GM21360 (cell line): ENCODE measurements around the gene NT5DC1.
A peak's percentile ranks its signal among the peaks of the same experiment; 100 is the strongest.

Experiments used
- ATAC-seq: cut with Tn5 transposase; IDR thresholded peaks from one replicate; pipeline ENCODE4 v1.9.1; 2021; ENCODE audit warnings: mild to moderate bottlenecking, moderate library complexity; ENCODE audit not compliant: unreplicated experiment

Gene NT5DC1

DNA sequence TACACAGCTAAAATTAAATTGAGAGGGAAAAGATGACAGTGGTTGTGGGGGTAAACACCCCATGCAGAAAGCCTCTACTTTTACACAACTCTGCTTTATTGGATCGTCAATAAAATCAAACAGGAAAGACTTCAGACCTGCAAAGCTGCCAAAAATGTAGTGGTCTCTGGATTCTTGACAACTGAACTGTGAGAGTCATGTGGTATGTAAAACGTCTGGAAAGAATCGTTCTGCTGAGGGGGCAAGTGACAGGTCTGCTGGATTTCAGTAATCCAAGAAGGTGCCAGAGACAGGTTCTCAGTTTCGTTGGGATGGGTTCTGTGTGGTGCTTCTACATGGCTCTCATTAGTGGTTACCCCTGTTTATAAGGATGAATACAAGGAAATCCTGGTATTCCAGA, 89.9 kb downstream of the NT5DC1 start:
- no peak for ATAC-seq

DNA sequence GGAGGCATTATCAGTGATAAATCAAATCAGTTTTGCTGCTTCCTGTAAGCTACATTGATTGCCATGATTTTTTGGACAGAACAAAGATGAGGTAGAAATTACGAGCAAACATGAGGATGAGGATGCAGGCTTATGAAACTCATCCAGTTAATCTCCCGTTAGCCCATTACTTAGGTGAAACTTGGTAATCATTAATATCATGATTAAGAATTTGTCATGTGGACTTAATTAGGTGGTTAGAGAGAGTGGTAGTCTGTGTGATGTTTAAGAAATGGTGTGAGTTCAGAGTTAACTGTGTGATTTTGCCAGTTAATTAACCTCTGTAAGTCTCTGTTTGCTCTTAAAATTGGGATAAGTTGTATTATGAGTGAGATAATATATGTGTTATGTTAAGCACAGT, 91.2 kb downstream of the NT5DC1 start:
- ATAC-seq, result no peak

DNA sequence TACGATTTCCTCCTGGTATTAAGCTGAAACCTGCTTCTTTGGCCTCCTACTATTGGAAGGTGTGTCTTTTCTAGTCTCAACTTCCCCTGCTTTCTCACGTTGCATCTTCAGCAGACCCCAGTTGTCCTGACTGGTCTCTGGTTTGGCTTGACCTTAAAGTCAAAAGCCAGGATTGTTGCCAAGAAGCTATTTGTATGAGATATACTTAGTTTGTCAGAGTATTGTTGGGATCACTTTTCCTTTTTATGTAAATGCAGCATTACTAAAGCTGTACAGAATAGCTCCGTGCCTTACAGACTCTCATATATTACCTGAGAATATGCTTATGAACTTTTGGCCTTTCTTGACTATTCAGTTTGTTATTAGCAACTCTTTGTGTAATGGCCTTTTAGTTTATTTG, 92.1 kb downstream of the NT5DC1 start:
- no peak for ATAC-seq

DNA sequence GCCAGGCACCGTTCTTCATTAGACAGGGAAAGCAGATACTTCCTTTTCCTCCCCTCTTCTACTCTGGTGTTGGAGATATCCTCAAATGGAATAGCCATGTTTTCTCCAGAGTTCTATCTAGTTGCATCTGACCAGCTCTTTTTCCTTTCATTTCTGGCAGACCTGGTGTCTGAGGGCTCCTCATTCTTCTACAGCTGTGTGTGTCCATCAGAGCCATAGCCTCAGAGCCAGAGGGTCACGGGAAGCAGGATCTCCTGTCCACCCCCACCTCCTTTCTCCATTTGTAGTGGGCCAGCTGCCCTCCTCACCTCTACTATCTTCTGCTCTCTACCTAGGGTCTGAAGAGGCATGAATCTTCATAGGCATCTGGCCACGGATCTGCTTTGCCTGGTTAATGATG, 96.2 kb downstream of the NT5DC1 start:
- no peak for ATAC-seq

DNA sequence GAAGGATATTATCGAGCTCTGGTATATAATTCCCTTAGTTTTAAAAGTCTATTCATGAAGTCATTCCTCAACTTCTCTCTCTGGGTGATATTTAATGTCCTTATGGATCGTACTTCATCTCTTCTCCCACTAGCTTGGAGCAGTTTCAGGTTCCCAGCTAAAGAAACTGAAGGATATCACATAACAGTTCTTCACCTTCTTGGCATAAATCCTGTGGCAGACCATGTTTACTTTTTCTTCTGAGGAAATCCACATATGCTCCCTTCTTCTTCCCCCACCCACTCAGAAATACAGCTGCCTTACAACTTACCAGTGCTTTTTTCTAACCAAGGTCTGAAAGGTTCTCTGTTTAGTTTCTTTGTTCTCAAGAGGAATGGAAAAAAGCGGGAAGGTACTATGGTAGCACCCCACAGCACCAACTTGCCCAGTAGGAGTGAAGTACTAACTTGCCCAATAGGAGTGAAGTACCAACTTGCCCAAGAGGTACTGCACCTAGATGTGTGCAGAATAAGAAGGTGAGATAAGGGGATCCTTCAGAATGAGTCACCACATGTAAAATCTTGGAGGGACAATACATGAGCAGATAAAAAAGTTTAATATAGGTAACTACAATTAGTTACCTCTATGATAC, 100.1 kb downstream of the NT5DC1 start:
- no peak for ATAC-seq

DNA sequence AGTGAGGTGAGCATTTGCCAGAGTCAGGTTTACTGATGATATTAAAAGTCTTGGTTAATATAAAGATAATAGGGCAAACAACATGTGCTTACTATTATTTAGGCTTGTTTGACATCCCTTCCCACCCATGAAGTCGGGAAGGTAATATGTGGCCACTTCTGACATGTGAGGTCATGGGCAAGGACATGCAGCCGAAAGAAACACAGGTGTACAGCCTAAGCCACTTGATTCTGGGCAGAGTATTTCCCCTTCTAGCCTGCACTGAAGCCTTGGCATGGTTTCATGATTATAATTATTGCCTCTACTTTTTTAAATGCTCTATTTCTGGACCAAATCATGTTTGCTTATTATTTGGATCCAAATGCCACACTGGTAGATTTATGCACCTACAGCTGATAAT, 100.9 kb downstream of the NT5DC1 start:
- ATAC-seq, result no peak

DNA sequence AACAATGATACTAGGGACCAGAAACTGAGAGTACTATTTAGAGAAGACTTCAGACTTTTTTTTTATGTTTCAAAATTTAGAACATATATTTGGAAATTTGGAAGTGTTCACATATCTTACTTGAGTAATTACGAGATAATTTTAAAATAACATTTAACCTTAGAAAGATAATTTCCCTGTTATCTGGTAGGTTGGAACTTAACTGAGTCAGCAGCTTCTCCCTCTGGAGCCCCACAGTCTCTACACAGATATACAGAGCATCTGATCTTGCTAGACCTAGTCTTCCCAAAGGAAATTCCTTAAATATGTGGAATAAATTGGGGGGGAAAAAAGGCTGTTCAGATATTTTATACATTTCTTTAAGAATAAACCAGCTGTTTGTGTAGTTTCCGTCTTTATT, 104.6 kb downstream of the NT5DC1 start:
- ATAC-seq, result no peak

DNA sequence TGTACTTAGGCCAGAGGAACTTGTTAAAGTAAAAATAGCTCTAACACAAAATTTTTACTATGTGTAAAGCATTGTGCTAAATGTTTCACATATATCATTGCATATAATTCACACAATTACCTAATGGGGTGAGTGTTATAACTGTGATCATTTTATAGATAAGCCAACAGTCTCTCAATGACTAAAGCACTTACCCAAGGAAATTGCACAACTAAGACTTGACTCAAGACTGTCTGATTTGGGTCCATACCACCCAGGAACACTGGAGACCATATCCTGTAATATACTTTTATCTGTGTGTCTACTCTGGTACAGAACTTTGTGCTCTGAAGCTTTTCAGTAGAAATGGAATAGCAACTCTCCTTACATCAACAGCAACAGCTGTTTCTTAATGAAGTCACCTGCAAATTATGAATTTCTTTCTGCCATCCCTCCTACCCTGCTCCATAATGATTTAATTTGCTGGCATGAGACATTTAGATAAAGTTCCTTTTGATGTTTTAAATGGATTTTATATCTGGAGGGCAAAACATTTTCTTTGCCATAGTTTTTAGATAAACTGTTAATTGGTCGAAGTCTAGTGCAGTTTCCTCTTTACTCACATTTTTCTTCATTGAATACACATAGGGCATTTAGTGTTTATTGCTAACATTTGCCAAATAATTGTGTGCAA, 105.7 kb downstream of the NT5DC1 start:
- ATAC-seq, result no peak

DNA sequence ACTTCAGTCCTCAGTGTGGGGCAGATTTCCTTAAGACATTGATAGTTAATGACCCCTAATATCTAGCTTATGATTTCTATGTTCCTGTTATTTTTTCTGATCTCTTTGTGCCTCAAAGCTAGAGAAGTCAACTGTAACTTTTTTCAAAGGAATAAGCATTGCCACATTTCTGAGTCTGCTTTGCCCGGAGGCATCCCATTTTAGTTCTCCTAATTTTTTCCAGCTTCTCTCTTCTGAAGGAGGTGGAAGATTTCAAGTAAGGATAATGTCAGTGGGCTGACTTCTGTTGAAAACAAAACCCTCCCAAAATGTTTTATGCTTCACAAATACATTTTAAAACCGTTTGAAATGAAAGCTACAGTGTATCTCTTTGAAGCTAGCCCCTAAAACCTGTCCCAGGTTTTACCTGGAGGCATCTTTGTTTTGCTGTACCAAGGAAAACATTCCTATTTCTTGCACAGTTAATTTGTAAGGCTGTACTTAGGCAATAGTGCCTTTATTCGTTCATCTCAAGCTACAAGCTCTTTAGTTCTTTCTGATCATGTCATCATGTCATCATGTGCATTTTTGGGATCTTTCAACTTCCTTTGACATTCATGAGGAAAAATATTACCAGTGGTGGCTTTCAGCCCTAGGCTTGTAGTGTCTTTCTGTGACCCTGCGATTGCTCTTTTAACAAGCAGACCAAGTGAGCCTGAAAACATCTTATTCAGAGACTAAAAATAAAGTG, 107.6 kb downstream of the NT5DC1 start:
- ATAC-seq, result no peak

DNA sequence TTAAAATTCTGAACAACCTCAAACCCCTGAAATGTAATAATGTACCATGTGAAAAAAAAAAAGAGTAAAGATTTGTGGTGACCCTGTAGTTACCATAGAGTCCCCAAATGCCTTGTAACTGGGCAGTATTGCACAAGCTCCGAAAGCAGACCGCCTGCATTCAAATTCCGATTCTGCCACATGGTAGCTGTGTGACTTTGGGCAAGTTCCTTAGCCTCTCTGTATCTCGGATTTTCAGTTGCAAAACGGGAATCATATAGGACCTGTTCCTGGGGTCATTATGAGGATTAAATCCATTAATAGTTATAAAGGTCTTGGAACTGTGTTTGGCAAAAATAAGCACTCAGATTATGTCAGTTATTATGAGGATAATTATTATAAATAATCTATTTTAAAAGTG, 109.7 kb downstream of the NT5DC1 start:
- ATAC-seq, result no peak

DNA sequence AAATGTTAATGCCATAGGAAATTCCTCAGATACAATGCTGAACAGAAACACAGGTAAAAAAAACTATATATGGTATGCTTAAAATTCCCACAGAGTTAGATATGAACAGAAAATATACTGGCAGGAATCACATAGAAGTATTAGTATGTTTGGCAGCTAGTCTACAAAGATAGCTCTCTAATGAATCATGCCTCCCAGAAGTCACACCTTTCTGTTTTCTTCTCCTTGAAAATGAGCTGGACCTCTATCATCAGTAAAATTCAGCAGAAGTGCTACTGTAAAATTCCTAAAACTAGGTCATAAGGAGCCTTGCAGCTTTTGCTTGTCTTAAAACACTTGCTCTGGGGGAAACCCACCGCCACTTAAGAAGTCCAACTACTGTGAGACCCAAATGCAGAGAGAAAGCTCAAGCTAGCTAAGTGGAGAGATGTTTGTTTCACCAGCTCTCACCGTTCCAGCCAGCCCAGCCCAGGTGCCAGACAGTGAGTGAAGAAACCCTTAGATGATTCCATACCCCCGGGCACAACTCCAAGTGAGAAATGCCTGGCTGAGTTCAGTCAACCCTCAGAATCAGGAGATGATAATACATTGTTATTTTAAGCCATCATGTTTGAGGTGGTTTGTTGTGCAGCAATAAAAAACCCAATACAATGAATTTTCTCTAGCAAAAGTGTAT, 110.2 kb downstream of the NT5DC1 start:
- no peak for ATAC-seq

DNA sequence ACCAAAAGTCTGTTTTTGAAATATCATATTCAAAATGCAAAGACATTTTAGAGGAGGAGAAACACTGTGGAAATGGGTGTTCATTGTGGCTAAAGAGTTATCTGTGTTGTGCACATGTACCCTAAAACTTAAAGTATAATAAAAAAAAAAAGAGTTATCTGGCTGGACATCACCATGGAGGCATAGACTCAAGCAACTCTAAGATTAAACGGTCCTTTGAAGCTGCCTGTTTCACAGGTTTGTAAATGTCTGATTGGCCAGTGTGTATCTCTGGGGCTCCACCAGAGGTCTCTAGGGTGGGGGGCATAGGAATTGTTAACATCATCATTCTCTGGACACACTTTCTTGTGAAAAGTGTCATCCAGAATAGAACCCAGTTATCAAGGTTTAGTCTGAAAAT, 114.0 kb downstream of the NT5DC1 start:
- ATAC-seq, result no peak

DNA sequence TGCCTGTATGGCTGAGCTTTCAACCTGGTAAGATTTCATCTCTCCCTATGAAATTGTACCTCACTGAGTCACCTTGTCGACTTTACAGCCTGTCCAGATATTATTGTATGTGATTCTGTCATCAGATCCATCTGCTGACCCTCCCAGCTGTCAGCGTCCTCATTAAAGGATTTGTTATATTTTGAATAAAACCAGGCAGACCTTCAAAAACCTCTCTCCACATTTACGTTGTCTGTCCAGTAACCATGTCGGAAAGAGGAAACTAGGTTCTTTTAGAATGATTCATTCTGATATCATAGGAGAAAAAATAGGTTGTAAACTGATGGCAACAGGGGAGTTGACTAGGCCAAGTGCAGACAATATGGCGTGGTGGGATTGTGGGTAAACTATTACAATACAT, 114.8 kb downstream of the NT5DC1 start:
- no peak for ATAC-seq

DNA sequence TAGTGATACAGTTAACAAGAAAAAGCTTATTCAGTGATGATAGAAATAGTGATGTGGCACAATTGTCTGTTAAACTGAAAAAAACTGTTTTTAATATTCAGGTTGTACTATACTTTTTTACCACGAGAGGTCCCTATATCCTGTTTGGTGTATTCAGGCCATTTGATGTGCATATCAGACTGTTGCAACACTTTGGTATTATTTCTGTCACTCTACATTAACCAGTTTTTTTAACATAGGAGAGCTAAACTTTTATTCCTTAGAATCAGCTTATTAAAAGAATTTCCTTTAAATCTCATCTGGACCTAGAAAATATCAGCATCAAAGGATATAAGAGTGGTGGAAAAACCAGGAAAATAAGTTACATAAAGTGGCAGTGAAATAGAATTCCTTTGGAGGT, 116.4 kb downstream of the NT5DC1 start:
- ATAC-seq, result peak; percentile 53

DNA sequence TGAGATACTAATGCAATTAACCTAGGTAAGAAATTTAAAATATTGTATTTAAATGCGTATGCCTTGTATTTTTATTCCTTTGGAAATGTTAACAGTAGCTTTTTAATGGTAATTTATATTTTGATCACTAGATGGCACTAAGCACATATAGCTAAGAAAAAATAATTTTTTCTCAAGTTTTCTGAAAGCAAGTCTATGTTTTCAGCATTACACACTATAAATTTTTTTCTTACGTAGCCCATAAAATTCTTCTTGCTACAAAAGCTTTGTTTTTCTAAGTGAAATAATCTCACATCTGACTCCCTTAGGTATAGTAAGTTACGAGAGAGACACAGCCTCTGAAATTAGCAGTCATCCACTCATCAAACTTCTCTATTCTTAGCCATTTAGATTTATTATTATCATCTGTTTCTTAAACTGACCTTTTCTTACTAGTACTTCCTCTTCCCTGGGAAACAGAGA, 117.5 kb downstream of the NT5DC1 start:
- ATAC-seq, result no peak

DNA sequence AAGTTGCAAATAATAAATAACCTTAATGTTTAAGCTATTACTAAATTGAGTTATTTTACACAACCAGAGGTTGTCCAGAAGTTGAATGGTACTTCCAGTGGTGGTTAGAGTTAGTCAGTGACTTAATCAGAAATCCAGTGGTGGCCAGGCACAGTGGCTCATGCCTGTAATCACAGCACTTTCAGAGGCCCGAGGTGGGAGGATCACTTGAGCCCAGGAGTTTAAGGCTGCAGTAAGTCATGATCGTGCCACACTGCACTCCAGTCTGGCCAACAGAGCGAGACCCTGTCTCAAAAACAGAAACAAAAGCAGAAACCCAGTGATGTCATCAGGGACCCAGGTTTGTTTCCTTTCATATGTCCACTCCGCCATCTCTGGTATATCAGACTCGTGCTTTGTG, 118.2 kb downstream of the NT5DC1 start:
- ATAC-seq, result no peak

DNA sequence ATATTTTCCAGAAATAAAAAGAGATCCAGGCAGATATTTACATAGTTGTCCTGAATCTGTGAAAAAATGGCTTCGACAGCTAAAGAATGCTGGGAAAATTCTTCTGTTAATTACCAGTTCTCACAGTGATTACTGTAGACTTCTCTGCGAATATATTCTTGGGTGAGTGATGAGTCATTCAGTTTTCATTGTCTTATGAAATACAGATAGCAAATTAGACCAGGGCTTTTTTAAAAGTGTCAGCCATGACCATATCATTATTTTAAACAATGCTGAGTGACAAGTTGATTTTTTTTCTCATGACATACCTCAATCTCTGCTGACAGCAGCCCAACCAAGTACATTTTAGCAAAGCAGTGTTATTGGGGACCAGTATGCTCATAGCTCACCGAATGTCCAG, 120.4 kb downstream of the NT5DC1 start:
- no peak for ATAC-seq

DNA sequence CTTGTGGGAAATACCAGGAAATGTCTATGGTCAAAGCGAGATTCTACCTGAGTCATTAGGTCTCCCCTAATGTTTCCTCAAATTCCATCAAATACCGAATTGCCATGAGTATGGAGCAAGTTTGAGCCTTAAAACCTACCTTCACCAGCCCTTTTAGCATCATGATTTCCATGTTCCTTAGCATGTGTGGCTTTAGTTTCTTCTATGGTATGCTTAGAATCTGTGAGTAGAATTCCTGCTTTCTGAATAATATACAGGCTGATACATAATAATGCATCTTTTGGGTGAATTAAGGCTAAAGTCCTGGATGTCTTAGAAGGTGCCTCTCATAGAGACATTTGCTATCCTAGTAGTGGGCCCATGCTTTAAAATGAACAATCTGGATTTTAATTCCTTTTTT, 121.3 kb downstream of the NT5DC1 start:
- ATAC-seq, result no peak

DNA sequence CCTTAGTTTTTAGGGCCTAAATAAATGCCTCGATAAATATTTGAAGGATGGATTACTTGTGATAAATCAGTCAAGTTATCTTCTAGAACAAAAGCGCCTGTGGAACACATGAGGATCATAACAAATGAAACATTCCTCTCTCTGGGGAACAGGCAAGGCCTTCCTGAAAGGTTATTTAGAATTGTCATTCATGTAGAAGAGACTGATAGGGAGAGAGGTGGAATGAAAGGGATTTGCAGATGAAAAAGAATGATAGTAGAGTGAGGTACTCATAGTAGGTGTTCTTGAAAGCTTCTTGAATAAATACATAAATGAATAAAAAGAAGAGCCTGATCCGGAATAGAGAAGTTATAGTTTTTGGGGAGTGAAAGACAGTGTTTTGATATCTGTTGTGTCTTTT, 122.7 kb downstream of the NT5DC1 start:
- ATAC-seq, result no peak

DNA sequence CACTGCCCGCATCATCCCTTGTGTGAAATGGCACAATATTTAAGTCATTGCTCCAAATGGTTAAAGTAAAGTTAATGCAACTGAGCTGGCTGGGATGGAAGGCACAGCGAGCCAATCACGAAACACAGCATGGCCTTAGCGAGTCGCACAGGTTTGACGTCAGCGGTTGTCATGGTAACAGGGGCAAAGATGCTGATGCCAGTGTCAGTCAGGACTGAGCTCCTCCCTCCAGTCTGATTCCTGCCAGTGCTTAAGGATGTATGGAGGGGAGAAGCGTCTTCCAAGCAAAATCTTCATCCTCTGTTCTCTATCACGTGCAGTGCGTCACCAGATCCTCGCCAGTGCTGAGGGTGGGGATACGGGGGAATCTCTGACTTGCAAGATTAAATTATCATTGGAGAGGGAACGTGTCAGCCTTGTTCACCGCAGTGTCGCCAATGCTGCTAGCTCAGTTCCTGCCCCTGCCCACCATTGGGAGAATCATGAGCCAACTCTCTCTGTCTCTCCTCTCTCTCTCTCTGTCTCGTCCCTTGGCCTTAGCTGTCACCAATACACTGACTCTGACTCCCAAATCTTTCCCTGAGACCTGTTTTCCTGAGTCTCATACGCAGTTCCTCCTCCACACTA, 128.7 kb downstream of the NT5DC1 start:
- ATAC-seq, result no peak

DNA sequence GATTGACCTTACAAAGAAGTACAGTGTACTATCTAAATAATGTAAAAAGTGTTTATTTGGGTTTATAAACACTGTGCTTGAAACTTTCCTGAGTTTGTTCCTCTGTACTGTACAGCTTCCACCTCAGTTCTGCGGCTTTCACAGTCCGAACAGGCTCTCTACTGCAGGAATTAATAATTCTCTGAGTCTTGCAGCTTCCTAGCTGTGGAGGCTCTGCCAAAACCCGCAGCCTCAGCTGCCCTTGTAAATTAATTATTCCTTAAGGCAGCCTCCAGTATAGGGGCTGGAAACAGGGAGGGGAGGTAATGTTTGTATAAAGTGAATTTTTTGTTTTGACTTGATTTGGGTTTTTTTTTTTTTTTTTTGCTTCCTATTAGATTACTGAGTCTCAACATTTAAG, 134.0 kb downstream of the NT5DC1 start:
- no peak for ATAC-seq
